ENCODE data around the gene ZC3H12A.

ZC3H12A gene

DNA sequence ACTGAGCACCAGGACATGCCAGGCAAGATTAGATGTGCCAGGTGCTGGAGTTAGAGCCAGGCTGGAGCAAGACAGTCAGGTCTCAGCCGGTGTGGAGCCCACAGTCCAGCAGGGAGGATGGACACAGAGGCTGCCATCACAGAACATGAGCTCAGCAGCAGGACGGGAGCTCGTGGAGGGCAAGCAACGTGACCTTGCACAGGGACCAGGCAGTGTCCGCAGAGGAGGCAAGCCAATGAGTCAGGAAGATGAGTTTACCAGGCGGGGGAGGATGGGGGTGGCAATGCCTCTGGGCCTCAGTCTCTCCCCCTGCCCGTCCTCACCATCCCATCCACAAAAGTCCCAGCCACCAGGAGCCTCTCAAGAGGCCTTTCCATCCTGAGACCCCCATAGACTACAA is 20.7 kb upstream of the ZC3H12A start:
- in situ Hi-C loops (cut with MboI; ENCODE audit: low sequenced_read_pairs) = no loop called here

DNA sequence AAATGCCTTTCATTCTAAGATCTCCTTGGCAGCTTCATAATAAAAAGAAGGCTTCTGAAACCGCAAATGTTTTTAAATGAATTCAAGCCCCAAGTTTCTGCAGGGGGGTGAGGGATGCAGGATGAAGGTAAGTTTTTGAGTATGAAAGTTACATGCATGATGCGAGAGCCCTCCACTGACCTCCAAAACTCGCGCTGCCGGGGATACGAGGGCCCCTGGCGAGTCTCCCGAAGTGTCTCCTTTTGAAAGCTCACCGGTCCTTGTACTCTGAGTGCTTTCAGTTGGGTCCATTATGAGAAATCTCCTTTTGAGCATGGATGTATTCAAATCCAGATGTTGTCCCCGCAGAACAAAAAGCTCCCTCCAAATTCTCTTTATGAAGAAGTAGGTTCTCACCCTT is 18.9 kb upstream of the ZC3H12A start:
- in situ Hi-C loops (cut with MboI; ENCODE audit: low sequenced_read_pairs) = no loop called here

DNA sequence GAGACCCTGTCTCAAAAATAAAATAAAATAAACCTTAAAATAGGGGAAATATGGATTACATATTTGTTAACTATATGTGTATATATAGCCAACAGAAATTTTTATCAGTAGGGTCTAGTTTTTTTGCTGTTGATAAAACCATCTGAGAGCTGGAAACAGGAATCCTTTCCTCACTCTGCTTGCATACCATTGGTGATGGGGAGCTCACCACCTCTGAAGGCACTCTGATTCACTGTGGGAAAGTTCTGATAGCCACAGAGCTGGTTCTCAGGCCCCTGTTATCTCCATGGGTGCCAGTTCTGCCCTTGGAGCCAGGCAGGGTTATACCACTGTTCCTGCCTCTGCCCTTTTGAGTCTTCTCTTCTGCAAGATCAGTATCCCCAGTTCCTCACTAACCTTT is 17.8 kb upstream of the ZC3H12A start:
- in situ Hi-C loops (cut with MboI; ENCODE audit: low sequenced_read_pairs) = no loop called here

DNA sequence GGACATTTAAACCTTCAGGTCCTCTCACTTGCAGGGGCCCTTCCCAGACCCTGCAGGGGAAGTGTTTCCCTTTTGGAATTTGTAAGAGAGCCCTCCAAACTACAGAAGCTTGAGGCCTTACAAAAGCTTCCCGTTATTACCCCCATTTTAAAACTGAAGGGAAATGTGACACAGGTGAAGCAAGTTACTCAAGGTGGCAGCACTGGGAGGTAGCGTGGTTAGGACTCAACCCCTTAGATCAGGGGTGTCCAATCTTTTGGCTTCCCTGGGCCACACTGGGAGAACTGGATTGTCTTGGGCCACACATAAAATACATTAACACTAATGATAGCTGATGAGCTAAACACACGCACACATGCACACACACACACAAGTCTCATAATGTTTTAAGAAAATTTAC is 15.8 kb upstream of the ZC3H12A start:
- in situ Hi-C loops (cut with MboI; ENCODE audit: low sequenced_read_pairs) = no loop called here

DNA sequence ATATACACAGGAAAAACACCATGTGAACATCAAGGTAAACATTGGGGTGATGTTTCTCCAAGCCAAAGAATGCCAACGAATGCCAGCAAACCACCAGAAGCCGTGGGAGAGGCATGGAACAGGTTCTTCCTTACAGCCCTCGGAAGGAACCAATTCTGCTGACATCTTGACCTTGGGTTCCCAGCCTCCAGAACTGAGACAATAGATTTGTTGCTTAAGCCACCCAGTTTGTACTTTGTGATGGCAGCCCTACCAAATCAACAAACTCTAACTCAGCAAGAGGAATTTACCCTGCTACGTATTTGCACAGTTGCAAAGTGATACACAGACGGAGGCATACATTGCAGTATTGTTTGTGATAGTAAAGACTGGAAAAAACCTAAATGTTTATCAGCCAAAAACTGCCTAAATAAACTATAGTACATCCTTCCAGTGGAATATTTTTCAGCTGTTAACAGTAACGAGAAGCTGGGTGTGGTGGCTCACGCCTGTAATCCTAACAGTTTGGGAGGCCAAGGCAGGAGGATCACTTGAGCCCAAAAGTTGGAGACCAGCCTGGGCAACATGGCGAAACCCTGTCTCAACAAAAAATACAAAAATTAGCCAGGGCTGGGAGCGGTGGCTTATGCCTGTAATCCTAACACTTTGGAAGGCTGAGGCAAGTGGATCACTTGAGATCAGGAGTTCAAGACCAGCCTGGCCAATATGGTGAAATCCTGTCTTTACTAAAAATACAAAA is 12.5 kb upstream of the ZC3H12A start:
- in situ Hi-C loops (cut with MboI; ENCODE audit: low sequenced_read_pairs) = no loop called here

DNA sequence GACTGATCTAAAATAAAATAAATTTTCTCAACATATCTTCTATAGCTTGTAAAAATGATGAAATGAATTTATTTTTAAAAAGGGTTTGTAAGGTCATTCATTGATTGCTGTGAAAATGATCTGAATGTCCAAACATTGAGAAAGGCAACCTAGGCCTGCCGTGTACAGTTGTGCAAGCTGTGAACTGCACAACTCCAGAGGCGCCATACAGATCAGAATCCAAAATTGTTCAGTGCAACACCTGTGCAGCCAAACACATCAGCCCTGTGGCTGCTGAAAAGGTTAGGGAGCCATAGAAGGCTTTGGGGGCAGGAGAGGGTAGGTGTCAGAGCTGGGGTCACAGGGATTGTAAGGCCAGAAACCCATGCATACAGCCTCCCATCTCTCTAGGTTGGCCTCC is 9.9 kb upstream of the ZC3H12A start:
- in situ Hi-C loops (cut with MboI; ENCODE audit: low sequenced_read_pairs) = no loop called here

DNA sequence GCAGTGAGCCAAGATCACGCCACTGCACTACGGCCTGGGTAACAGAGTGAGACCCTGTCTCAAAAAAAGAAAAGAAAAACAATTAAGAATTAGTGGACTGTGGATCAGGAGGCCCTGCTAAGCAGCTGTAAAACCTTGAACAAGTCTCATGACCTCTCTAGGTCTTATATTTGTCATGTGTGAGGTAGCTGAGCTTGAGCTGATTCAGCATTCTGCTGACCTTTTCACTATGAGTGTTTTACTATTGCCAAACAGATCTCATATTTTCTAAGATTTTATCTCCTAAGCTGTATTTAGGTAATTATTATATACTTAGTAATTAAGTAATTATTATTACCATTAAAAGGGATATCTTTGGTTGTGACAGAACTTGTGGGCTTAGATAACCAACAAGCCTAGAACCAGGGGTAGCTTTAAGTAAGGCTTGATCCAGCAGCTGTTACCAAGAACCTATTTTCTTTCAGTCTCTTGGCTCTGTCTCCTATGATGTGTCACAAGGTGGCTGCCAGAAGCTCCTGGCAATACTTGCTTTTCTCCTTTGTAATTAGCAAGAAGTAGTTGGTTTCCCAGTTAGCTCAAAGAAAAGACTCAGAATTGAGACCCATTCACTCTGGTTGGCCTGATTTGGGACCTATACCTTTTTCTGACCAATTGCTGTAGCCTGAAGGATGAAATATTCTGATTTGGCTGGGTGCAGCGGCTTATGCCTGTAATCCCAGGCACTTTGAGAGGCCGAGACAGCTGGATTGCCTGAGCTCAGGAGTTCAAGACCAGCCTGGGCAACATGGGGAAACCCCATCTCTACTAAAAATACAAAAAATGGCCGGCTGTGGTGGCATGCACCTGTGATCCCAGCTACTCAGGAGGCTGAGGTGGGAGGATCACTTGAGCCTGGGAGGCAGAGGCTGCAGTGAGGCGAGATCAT is 8.5 kb upstream of the ZC3H12A start:
- in situ Hi-C loops (cut with MboI; ENCODE audit: low sequenced_read_pairs) = no loop called here

DNA sequence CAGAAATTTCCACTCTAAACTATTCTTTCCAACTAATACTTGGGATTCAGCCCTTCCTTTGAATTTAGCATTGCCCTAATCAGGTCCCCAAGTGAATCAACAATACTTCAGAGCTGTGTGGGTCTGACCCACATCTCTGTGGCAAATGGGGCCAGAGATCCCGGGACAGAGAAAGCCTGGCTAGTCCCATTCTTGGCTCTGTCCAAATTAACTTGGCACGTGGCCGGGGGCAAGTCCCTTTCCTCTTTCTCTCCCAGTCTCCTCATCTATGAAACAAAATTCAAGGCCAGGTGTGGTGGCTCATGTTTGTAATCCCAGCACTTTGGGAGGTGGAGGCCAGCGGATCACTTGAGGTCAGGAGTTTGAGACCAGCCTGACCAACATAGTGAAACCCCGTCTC is 6.3 kb upstream of the ZC3H12A start:
- in situ Hi-C loops (cut with MboI; ENCODE audit: low sequenced_read_pairs) = no loop called here

DNA sequence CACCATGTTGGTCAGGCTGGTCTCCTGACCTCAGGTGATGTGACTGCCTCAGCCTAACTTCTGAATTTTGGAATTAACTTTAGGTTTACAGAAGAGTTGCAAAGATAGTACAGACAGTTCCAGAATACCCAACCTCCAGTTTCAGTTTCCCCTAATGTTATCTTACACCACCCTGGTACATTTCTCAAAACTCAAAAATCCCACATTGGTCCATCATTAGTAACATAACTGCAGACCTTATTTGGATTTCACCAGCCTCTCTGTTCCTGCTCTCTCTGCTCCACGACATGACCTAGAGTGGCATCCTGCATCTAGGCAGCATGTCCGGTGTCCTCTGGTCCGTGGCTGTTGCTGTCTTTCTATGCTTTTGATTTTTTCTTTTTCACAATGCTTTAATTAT is 5.0 kb upstream of the ZC3H12A start:
- in situ Hi-C loops (cut with MboI; ENCODE audit: low sequenced_read_pairs) = no loop called here

DNA sequence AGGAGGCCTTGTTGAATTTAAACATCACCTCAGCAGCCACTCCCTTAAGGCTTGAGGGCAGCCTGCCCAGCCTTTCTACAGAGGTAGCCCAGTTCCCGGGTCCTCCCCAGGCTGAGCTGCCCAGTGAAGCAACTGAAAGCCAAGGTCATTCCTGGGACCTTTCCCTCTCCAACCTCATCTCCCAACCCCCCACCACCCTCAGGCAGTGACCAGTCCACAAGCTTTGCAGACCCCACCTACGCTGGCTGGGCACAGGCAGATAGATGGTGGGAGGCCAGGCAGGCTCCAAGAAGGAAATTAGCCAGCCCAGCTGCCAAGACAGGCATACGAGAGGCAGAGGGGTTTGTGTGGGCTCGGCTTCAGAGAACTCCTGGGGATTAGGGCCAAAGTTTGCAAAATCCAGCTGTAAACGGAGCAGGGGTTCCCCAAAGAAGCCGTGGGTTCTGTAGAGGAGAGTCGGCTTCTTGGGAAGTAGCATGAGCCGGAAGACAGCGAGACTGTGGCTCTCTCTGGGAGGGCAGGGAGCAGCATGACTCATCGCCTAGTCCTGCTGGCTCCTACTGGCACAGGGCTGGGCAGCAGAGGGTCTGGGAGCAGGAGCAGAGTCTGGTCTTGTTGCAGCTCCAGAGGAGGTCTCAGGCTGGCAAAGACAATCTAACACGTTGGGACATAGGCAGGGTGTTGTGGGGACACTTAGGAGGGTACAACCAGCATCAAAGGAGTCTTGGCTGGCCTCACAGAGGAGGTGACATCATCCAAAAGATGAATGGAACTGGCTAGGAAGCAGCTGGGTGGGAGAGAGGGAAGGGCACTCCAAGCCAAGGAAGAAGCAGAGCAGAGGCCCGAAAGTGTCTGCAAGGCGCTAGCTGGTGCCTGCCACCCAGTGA is 2.8 kb upstream of the ZC3H12A start:
- in situ Hi-C loops (cut with MboI; ENCODE audit: low sequenced_read_pairs) = no loop called here

DNA sequence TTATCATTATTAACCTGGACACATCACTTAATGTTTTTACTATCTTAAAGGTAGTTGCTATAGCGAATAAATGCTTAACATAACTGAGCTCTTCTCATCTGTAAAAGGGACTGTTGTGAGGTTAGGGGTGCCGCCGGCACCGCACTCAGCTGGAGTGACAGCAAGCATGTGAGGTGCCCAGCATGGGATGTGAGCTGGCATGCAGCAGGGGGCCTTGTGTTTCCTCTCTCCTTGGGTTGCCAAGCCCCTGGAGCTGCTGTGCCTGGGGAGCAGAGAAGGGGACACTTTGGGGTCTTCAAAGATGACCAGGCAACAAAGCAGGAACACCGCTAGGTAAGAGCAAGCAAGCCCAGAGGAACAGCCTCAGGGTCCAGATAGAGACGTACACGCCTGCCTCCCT is 2.1 kb upstream of the ZC3H12A start:
- in situ Hi-C loops (cut with MboI; ENCODE audit: low sequenced_read_pairs) = no loop called here

DNA sequence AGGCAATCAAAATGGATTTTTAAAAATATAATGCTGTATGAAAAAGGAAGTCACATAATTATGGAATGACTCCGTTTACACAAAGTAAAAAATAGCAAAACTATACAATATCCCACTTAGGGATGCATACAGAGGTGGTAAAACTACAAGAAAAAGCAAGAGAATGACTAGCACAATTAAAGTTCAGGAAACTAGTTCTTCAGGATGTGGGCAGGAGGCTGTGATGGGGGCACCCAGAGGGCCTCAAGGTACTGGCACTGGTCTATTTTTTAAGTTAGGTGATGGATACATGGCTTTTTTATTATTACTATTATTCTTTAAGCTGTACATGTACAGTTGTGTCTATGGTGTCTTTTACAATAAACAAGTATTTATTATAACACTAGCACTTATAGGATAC is 1.4 kb upstream of the ZC3H12A start:
- in situ Hi-C loops (cut with MboI; ENCODE audit: low sequenced_read_pairs) = no loop called here

DNA sequence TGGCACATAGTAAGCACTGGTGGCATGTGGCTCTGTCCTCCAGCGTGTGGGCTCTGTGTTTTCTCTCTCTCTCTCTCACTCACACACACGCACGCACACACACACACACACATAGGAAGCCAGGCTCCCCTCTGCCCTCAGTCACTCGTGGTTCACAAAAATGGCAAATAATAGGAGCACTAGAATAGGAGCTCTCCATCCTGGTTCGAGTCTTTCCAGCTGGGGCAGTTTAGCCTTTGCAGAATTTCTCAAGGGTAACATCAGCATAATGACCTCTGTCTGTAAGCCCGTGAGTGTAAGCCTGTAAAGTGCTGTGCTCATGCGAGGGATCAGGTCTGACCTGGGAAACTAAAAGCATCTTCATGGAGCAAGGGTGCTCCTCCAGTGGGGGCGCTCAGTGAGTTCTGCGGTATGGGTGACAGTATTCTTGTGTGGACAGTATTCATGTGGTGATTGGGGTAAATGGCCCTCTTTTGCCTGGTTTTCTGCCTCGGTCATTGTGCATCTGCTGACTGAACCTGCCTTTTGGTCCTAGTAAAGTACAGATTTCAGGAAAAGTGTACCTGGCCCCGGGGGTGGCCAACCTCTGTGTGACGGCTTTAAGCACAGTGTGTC is 842 bp upstream of the ZC3H12A start:
- in situ Hi-C loops (cut with MboI; ENCODE audit: low sequenced_read_pairs) = no loop called here

DNA sequence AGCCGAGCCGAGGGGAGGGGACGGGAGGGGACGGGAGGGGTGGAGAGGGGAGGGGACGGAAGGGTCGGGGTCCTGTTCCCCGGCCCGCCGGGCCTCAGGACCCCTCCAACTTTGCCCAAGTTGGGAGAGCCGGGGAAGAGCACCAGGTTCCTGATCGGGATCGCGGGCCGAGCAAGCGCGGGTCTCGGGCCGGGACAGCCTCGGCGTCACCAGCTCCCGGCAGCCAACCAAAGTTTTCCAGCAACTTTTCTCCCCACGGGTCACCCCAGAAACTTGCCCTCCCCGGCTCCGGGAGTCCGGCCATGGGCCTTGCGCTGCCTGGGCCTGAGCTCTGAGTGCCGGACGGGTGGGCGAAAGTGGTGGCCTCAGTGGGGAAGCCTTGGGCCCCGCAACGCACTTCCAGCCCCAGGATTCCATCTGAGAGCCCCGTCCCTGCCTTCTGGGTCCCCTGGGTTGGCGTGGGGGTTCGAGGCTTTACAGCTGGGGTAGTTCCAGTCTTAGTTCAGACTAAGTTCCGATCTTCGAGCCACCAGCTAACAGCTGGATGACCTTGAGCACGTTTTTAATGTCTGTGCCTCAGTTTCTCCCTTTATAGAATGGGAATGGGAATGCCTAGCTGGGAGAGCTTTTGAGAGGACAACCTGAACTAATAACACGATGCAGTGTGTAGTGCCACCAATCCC is 458 bp downstream of the ZC3H12A start:
- in situ Hi-C loops (cut with MboI; ENCODE audit: low sequenced_read_pairs) = no loop called here

DNA sequence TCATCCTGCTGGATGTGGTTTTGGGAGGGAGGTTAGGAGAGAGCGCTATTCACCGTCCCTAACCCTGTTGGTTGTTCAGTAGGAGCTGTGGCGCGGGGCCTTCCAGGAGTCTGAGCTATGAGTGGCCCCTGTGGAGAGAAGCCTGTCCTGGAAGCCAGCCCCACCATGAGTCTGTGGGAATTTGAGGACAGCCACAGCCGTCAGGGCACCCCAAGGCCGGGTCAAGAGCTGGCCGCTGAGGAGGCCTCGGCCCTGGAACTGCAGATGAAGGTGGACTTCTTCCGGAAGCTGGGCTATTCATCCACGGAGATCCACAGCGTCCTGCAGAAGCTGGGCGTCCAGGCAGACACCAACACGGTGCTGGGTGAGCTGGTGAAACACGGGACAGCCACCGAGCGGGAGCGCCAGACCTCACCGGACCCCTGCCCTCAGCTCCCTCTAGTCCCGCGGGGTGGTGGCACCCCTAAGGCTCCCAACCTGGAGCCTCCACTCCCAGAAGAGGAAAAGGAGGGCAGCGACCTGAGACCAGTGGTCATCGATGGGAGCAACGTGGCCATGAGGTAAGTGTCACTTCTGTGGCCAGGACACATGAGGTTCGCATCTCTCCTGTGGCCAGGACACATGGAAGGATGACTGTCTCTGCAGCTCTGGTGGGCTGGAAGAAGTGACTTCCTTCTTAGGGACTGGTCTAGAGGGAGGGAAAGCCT is 1.2 kb downstream of the ZC3H12A start:
- in situ Hi-C loops (cut with MboI; ENCODE audit: low sequenced_read_pairs) = no loop called here

DNA sequence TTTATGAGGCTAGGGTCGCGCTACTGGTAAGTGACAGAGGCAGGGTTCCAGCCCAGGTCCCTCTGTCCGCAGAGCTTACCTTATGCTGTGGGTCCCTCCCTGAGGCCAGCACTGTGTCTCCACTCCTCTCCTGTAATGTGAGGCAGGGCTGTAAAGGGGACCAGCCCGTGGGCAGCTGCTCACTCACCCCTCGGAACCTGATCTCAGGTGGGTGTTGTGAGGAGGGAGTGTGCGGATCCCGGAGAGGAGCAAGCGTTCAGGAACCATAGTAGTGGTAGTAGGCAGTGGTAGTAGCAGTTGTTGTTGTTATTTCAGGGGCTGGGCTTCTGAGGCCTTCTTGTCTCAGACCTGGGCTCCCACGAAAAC is 1.7 kb downstream of the ZC3H12A start:
- in situ Hi-C loops (cut with MboI; ENCODE audit: low sequenced_read_pairs) = no loop called here

DNA sequence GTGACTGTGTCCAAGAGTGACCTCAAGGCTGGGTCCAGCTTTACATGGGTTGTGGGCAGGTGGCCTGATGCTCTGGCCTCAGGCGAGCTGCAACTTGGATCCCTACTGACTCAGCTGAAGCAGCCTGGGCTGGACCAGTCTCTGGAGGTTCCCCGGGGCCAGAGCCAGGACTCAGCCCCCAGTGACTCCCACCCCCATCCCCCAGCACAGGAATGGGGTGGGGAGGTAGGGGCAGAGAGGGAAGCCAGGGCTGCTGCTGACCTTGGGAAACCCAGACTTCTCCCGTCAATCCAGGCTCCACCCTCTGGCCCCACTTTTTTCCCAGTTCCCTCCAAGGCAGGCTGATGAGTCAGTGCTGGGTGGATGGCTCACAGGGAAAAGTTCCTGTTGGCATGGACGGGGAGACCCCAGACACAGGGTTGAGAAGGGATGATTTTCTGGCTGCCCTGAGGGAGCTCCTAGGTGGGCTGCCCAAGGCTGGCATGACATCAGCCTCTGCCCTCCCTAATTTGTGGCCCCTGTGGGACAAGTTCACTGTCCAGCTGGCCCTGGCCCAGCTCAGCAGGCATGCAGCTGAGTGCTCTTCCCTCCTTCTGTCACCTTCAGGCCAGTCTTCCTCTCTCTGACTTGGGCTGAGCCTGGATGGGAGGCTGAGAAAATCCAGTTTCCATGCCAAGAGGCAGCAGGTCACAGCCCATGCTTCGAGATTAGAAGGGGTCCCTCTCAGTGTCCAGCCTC is 2.2 kb downstream of the ZC3H12A start:
- in situ Hi-C loops (cut with MboI; ENCODE audit: low sequenced_read_pairs) = no loop called here

DNA sequence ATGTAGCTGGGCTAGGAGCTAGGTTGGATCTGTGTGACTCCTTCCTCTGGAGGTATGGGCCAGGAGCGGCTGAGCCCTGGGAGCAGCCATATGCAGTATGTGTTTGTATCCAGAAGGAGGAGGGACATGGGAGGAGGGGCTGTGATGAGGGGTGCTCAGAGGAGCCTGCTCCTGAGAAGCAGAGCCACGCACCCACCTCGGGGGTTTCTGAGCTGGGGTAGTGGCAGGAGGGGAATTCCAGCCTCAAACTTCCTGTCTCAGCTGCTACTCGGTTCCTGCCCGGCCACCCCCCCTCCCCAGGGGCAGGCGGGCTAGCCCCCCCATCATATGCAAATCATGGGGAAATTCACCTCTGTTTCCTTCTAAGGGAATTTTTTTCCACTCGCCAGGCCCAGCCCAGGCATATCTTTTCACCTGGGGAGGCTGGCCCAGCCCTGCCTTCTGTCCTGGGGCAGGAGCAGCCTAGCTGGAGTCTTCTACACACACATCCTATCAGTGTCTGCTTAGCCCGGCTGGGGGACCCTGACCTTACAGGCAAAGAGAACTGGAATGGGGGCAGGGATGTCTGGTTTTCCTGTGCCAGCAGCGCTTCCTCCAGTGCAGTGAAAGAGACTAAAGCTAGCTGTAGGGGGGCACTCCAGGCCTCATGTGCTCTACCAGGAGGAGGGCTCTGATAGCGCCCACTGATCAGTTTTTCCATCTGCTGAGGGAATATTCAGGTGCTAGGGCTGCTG is 3.0 kb downstream of the ZC3H12A start:
- in situ Hi-C loops (cut with MboI; ENCODE audit: low sequenced_read_pairs) = no loop called here

Data from hTERT RPE-1 (cell line).